NCI-H748 treated with DMSO at 0.1 percent for 48 hours (cell line): ENCODE results near the gene CD3D.

Experiments
- DNase-seq: peaks from one replicate; lab custom pipeline; 2025; lab: John Stamatoyannopoulos, UW

Gene CD3D

DNA sequence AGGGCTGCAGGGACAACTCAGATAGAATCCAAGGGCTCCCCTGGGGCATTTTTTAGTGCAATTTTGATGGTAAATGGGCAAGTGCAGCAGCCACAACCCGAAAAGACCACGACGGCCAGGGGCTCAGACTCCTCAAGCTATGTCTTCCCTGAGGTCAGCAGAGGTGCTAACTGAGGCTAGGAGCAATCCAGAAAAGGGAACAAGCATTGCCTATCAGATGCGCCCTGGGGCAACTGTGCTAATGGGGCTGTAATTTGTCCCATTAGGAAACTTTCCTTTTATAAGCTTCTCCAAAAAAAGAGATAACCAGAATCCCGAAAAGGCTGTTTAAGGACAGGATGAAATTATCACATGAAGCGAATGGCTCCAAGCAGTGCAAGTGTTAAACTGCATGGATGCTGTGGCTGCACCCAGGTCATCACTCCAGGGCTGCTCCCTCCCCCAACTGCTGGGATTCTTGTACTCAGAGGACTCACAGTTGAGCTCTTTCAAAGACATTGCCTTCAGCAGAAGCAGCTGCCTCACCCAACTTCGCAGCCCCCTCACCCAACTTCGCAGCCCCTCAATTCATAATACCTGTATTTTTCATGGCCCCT lies 40.8 kb downstream of the CD3D start:
- no peak for DNase-seq

GRCh38 chr11:118295815-118296454 lies 46.6 kb downstream of the CD3D start:
- no peak for DNase-seq

DNA sequence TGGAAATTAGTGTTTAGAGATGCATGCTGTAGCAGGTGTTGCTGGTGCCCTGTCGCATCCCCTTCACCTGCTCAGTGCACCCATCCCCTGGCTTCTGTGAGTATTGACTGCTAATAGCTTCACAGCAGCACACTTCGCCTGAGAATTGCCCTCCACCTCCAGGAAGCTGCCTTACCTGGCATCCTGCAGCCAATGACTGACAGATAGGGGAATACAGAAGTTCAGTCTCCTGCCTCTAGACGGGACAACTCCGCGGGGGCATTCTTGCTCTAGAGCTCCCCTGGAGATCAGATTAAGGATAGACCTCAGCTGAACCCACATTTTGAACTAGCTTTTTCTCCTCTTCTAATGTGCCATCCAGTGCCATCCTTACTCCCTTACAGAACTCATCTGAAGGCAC lies 47.3 kb downstream of the CD3D start:
- no peak for DNase-seq

DNA sequence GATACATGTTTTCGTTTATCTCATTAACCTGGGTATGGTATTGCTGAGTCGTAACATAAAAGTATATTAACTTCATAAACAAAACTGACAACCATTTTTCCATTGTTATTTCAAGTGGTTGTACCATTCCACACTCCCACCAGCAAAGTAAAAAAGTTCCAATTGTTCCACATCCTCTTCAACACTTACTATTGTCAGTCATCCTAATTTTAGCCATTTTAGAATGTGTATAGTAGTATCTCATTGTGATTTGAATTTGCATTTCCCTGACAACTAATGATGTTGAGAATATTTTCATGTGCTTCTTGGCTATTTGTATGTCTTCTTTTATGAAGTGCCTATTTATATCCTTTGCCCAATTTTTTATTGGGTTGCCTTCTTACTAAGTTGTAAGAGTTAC lies 48.5 kb downstream of the CD3D start:
- no peak for DNase-seq

DNA sequence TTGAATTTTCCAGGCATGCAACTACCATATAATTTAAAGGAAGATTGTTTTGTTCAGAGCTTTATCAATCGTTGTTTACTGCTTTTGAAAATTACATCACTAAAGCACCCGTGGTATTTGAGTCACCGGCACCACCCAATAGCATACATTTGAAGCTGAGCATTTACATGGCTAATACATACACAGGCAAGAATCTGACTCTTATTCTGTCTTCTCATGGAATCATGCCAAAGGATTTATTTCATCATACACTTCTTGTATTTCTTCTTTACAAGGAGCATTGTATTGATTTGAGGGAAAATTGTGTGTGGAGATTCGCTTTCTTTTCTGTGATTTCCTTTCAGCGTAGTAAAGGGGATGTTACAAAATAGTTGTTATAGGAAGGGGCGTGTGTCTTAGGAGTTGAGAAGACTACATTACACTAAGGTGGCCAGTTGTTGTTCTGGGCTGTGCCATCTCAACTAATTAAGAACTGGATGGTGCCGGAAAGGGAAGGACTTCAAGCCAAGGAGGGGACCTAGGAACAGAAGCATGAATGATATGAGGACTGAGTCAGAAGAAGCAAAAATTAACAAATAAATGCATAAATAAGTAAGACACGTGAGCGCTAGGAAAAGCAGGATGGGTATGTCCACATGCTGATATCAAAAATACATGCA lies 50.9 kb downstream of the CD3D start:
- DNase-seq, result no peak

- DNase-seq, result peak; percentile 1
Observed at GRCh38 chr11:118290923-118291322, 51.6 kb downstream of the CD3D start.

DNA sequence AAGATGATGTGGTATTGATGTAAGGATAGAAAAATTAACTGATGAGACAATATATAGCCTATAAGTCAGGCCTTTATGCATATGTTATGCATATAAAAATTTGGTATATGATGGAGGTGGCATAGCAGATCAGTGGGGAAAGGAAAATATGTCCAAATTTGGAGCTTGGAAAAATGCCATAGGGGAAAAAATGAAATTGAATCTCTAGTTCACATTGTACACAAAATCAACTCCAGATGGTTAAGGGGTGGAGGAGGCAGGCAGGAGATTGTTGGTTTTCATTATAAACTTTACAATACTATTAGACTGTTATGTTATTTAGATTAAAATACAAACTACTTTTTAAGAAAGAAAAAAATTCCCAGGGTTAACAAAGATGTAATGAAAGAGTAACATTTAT lies 53.1 kb downstream of the CD3D start:
- no peak for DNase-seq
